HG02588 (cell line): ENCODE data around the gene ZBTB24.
A peak's percentile ranks its signal among the peaks of the same experiment; 100 is the strongest.

ENCODE experiments used
- ATAC-seq: cut with Tn5 transposase; IDR thresholded peaks from one replicate; pipeline ENCODE4 v1.9.1; 2021; ENCODE audit warnings: mild to moderate bottlenecking, moderate library complexity; ENCODE audit not compliant: unreplicated experiment

The ZBTB24 gene

DNA sequence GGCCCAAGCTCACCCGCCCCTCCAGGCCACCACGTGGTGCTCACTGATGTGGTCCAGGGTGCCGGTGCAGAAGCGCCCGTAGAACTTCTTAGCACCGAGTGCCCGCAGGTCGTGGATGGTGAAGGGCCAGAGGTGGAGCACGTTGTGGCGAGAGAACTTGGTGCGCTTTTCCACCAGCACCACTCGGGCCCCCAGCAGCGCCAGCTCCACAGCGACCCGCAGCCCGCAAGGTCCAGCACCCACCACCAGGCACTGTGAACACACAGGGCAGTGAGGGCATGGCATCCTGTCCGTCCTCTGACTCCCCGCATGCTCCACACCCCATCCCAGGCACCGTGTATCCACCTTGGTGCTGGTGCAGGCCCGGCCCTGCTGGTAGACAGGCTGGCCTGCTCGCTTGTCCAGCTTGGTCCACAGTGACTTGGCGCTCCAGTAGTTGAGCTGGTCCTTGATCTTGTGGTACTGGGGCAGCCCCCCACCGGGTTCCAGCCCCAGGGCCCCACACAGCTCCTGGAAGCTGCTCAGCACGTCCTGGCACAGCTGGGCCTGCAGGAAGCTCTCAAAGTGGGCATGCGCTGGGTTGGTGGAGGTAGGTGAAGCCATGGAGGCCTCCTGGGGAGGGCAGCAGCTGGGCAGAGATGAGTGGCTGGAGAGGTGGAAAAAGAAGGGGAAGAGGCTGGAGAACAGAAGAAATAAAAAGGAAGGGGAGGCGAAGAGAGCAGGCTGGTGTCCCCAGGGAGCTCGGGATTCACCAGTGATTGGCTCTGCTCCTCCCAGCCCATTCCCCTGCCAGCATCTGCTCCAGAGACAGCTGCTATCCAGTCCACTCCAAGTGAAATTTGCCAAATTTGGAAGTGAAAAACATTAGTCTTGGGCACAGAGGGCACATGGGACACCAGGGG lies 29.2 kb downstream of the ZBTB24 start:
- no peak for ATAC-seq

GRCh38 chr6:109453156-109453555 lies 29.9 kb downstream of the ZBTB24 start:
- no peak for ATAC-seq

GRCh38 chr6:109452181-109452580 lies 30.8 kb downstream of the ZBTB24 start:
- ATAC-seq: no peak

DNA sequence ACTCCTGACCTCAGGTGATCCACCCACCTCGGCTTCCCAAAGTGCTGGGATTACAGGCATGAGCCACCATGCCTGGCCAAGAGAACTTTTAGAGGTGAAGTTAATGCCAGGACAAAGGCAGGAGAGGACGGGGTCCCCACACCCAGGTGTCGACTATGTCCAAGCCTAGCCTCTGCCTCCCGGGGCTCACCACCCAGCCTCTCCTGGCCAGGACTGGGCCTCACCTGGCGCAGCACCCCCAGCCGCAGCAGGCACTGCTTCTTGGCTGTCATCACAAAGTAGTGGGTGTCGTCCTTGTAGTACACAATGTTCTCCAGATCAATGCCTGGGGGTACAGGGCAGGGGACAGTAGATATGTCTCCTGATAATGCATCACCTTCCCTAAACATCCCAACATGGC lies 31.6 kb downstream of the ZBTB24 start:
- no peak for ATAC-seq

GRCh38 chr6:109450801-109451200 lies 32.2 kb downstream of the ZBTB24 start:
- ATAC-seq: no peak

- ATAC-seq: no peak
Observed at GRCh38 chr6:109449795-109450673, 33.0 kb downstream of the ZBTB24 start.

DNA sequence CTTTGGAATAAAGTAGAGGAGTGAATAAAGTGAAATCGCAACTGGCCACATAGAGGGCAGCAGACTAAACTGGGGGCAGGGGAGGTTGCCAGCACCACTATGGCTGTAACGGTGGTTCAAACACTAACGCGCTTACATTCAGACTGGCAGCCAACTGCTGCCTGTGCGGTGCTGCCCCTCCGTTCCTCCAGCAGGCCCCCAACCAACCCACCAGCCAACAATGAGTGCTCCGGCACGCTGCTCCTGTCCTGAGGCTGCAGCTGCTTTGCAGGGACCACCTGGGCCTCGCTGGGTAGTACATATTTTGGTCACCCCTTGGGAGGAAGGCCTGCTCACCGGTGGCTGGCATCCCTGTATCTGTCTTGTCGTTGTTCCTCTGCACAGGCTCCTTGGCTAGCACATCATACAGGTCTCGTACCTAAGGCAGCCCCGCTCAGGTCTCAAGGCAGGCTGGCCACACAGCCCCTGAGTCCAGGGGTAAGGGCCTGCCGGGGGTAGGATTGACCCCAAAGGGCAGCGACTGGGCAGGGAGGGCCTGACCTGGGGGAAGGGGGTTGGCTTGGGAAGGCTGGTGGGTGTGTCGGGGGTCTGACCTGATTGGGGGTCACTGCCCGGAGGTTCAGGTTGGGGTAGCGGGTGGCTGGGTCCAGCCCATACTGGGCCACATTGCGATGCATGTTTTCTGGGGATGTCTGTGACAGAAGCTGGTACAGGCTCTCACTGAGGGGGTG lies 33.8 kb downstream of the ZBTB24 start:
- ATAC-seq: no peak

DNA sequence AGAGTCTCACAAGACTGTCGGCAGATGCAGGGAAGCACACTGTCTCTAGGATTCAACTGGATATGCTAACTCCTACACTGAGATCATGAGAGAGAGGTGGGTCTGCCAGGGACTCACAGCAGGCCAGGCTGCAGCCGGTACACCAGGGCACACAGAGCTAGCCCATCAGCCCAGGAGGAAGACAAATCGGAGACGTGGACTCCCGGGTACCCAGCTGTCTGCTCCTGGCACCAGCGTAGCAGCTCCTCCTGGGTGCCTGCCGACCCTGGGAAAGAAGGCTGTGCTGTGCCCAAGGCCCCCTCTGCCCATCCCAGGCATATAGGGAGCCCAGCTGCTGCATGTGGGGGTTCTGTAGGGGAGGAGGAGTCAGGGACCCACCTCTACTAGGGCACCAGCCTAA lies 34.4 kb downstream of the ZBTB24 start:
- no peak for ATAC-seq

GRCh38 chr6:109447878-109448555 lies 35.0 kb downstream of the ZBTB24 start:
- ATAC-seq: no peak

GRCh38 chr6:109447087-109447486 lies 35.9 kb downstream of the ZBTB24 start:
- no peak for ATAC-seq

GRCh38 chr6:109446541-109446940 lies 36.5 kb downstream of the ZBTB24 start:
- no peak for ATAC-seq

- no peak for ATAC-seq
Observed at GRCh38 chr6:109446072-109446471, 36.9 kb downstream of the ZBTB24 start.

GRCh38 chr6:109445382-109445781 lies 37.6 kb downstream of the ZBTB24 start:
- ATAC-seq: no peak

DNA sequence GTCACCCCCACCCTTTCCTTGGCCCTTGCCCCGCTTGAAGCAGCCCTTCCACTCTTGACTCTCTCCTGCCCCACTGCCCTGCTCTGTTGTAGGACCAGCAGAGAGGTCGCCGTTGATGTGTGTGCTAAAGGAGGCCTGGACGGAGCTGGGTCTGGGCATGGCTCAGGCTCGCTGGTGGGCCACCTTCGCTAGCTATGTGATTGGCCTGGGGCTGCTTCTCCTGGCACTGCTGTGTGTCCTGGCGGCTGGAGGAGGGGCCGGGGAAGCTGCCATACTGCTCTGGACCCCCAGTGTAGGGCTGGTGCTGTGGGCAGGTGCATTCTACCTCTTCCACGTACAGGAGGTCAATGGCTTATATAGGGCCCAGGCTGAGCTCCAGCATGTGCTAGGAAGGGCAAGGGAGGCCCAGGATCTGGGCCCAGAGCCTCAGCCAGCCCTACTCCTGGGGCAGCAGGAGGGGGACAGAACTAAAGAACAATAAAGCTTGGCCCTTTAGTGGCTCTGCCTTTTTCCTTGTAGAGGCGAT lies 39.5 kb downstream of the ZBTB24 start:
- ATAC-seq: no peak

GRCh38 chr6:109442393-109442924 lies 40.6 kb downstream of the ZBTB24 start:
- no peak for ATAC-seq

DNA sequence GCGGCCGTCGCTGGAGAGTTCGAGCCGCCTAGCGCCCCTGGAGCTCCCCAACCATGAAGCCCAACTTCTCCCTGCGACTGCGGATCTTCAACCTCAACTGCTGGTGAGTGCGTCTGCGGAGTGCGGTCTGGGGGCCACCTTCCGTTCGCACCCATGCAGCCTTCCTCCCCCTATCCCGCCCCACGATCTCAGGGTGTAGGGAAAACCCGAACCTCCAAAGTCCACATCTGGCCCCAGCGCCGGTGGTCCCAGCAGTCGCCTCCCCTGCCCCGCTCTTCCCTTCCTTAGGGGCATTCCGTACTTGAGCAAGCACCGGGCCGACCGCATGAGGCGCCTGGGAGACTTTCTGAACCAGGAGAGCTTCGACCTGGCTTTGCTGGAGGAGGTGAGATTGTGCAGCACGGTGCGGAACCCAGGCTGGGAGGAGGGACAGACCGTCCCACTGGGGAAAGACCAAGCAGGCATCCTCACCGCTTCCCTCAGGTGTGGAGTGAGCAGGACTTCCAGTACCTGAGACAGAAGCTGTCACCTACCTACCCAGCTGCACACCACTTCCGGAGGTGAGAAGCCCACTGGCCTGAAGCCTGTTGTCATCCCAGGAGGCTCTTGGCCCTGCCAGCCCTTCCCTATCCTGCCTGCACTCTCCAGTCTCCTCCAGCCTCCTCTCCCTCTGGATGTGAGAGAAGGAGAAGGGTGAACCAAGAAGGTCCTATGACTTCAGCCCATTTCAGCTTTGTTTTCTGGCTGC lies 41.8 kb downstream of the ZBTB24 start:
- ATAC-seq: peak; percentile 14

- peak; percentile 89 for ATAC-seq
Observed at GRCh38 chr6:109440331-109441068, 42.5 kb downstream of the ZBTB24 start, which contains the start of the genes PPIL6 and SMPD2. PPIL6 (minus strand) TSS chr6:109440628; CDS start chr6:109440590, 38 bp downstream. SMPD2 (plus strand) TSS chr6:109440724; CDS start chr6:109441122, 398 bp downstream.

DNA sequence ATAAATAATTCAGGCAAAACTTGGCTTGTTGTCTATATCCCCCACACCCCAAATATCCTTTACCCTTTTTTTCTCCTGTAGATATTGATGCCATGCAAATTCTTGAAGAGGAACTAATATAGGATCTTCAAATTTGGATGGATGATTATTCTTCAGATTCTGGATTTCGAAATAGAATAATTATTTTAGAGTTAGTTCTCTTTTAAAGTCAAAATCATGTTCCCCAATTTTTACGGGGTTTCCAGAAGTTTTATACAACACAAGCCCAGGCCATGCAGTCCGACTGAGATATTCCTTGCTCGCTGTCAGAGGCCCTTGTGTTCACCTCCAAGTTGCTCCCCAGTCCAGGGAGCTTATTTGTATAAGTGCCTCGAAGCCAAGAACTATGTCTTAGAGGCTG lies 47.0 kb downstream of the ZBTB24 start:
- ATAC-seq: no peak
